ENCODE measurements around the gene EGFL6.
"Not testable (repeated sequence)": the region's sequence is repeated elsewhere in the genome, so short reads cannot be mapped to it uniquely, and the experiment has no call there.

EGFL6 gene

DNA sequence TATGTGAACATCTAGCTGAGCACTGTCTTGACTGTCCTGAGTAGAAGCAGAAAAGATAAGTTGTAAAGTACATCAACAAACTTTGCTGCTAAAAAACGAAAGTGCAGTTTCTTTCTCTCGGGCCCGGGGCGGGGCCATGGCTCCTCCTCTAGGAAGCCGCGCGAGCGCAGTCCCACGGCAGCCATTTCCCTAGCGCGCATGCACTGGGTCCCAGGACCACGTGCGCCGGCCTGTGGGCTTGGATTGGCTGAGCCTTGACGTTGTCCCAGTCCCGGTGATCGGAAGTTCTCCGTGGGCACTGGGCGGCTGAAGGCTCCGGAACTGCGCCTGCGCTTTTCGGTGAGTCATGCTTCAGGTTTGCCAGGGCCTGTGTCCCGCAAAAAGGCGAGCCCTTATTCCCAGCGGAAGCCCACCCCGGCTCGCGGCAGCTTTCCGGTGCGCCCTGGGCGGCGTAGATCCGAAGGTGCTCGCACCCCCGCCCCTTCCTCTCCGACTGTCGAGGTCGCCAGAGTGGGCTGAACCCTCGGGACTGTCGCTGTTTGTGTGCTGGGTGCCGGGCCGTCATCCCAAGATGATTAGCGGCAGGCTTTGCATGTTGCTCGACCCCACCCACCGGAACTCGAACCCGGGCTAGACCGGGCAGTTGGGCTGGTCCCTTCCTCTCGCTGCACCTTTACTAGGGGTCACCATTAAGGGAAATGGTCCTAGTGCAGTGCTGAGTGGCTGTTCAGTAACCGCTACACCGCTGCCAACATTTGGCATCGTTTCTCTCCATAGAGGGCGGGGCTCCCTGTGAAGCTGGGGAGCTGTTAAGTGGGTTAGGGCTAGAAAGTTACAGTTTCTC, 83.7 kb downstream of the EGFL6 start, which contains the start of gene TCEANC:
TCEANC (plus strand) TSS at position 292 of the 844 bp plus-strand sequence. CDS start 9,368 bp downstream, outside the sequence.
- peak; percentile 90 to 96 for DNase-seq (ENCODE audit: low read depth in 2 of 2)

GRCh38 chrX:13654116-13654515, 84.7 kb downstream of the EGFL6 start:
- DNase-seq (ENCODE audit: low read depth in 2 of 2): no peak

GRCh38 chrX:13655674-13656073, 86.3 kb downstream of the EGFL6 start:
- DNase-seq (ENCODE audit: low read depth in 2 of 2): no peak

DNA sequence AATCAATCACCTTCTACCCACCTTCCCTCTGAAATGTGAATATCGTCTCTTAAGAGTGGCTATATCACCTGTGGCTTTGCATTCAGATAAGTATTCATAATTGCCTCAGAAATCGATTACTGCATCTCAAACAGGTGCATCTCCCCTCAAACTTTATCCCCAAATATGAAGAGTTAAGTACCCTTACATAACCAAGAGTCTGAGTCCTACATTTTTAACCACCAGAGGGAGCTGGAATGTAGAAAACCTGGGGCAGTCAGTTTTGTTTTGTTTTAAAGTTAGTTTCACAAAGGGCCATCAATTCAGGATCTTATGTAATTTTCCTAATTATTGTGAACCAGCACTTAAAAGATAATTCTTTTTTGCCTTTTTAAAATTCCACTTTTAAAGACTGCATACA, 89.2 kb downstream of the EGFL6 start:
- no peak for DNase-seq (ENCODE audit: low read depth in 2 of 2)

DNA sequence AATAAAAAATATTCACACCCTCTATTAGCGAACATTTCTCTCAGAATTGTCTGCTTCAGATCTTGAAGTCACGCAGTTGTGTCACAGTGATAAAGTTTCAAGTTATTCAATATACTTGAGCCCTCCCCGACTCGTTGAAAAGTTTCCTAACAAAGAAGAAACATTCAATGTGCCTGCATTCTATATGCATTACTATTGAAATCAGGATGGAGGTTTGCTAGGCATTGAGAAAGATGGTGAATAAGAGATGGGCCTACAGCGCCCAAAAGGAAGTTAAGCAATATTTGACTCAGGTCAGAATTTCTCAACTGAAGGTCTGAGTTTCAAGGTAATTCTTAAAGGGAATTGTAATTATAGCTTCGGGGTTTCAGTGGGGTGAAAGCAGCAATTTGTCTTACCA, 89.7 kb downstream of the EGFL6 start:
- DNase-seq (ENCODE audit: low read depth in 2 of 2): no peak

GRCh38 chrX:13661735-13662288, 92.4 kb downstream of the EGFL6 start:
- DNase-seq (ENCODE audit: low read depth in 2 of 2): no peak

DNA sequence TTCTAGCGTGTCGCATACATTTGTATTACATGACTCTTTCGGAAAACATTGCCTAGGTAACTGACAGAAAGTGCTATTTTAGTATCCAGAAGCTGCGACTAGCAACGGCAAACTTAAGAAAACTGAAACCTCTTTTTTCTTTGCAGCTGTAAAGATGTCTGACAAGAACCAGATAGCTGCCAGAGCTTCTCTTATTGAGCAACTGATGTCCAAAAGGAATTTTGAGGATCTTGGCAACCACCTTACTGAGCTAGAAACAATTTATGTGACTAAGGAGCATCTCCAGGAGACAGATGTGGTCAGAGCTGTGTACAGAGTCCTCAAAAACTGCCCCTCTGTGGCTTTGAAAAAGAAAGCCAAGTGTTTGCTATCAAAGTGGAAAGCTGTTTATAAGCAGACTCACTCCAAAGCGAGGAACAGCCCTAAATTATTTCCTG, 93.0 kb downstream of the EGFL6 start:
- no peak for DNase-seq (ENCODE audit: low read depth in 2 of 2)

DNA sequence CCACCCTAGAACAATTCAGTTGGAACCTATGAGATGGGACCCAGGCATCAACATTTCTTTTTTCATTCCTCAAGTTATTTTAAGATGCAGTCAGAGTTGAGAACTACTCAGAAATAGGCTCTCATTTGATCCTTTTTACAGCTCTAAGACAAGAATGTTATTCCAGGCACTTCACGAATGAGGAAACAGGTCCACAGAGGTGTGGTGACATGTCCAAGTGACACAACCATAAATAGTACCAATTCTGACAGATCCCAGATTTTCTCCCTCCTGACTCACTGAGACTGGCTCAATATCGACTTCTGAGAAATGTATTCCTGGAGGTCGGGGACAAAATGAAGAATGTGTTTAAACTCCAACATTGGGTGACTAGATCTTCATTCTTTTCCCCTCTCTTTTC, 94.6 kb downstream of the EGFL6 start:
- DNase-seq (ENCODE audit: low read depth in 2 of 2): no peak

- DNase-seq (ENCODE audit: low read depth in 2 of 2): no peak
Measured at GRCh38 chrX:13666836-13667235, 97.4 kb downstream of the EGFL6 start.

- DNase-seq (ENCODE audit: low read depth in 2 of 2): no peak
Measured at GRCh38 chrX:13667919-13668318, 98.5 kb downstream of the EGFL6 start.

DNA sequence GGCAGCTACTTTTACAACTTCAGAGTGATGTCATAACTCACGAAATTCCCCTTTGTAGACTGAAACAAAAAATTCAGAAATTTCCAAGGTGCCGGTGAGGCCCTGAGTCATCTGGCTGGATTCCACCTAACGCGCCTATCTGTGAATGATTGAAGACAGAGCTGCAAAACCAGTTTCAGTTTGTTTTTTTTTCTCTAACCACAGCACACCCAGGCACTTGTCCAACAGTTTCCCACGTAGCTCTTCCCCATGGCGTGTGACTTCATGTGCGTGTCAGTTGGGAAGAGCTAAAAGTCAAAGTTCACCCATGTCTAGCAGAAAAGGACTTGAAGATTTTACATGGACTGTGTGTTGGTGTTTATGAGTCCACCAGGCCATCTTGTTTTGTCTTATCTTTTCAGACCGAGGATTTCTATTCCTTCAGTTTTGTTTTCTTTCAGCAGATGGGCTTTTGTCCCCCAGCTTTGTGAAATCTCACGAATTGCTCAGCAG, 99.9 kb downstream of the EGFL6 start:
- DNase-seq (ENCODE audit: low read depth in 2 of 2): peak; percentile 23 to 29

GRCh38 chrX:13669755-13670154, 100.4 kb downstream of the EGFL6 start:
- DNase-seq (ENCODE audit: low read depth in 2 of 2): not testable (repeated sequence)

DNA sequence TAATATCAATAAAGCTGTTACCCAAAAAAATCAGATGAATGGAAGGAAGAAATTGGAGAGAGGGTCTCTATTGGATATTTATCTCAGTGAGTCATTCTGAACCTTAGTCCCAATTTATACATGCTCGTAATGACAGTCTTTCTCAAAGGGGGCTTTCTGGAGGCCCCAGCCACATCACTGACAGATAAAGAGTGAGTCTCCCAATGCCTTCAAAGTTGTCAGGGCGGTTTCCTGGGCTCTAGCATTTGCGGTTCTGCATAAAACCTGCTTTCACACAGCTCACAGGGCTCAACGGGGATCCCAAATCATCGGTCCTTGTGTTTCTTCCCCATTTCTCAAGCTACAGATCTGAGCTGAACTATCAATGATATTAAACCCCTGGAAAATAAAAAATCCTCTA, 100.8 kb downstream of the EGFL6 start:
- DNase-seq (ENCODE audit: low read depth in 2 of 2): no peak

GRCh38 chrX:13673016-13673415, 103.6 kb downstream of the EGFL6 start:
- DNase-seq (ENCODE audit: low read depth in 2 of 2): no peak

- no peak for DNase-seq (ENCODE audit: low read depth in 2 of 2)
Measured at GRCh38 chrX:13676885-13677284, 107.5 kb downstream of the EGFL6 start.

GRCh38 chrX:13679700-13680099, 110.3 kb downstream of the EGFL6 start:
- not testable (repeated sequence) for DNase-seq (ENCODE audit: low read depth in 2 of 2)

GRCh38 chrX:13681595-13681994, 112.2 kb downstream of the EGFL6 start:
- DNase-seq (ENCODE audit: low read depth in 2 of 2): no peak

Measured in stimulated activated CD8-positive, alpha-beta memory T cell treated with anti-CD3 and anti-CD28 coated beads, Interleukin-7, amount 100 ng/mL, for 4 hours (primary cell).